22Rv1 (cell line): ENCODE measurements around the gene GATM.

Experiments used
- ZFX ChIP-seq: fragments of 450-650 bp; IDR thresholded peaks from 2 replicates; pipeline ENCODE4 v1.6.1; 2017; ENCODE audit warnings: antibody characterized with exemption, borderline replicate concordance
- TF ChIP-seq, protein P1 (sequence below): fragments of 450-650 bp; IDR thresholded peaks from 2 replicates; pipeline ENCODE4 v1.5.1; 2017; ENCODE audit warnings: mild to moderate bottlenecking

DNA sequence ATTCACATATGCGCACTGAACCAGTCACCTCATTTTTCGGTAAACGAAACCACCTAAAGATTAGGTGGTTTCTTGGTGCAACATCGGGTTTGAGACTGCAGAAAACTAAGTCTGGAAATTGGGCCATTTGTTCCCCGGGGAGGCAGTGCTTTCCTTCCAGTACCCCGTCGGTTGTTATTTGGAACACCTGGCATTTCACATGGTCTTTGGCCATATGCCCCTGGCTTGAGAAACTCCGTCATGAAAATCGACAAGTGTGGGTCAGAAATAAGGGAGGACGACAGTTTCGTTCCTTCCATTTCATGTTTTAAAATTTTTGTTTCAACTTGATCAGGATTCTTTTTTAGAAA lies 544 bp upstream of the GATM start:
- TF ChIP-seq, protein P1, sequence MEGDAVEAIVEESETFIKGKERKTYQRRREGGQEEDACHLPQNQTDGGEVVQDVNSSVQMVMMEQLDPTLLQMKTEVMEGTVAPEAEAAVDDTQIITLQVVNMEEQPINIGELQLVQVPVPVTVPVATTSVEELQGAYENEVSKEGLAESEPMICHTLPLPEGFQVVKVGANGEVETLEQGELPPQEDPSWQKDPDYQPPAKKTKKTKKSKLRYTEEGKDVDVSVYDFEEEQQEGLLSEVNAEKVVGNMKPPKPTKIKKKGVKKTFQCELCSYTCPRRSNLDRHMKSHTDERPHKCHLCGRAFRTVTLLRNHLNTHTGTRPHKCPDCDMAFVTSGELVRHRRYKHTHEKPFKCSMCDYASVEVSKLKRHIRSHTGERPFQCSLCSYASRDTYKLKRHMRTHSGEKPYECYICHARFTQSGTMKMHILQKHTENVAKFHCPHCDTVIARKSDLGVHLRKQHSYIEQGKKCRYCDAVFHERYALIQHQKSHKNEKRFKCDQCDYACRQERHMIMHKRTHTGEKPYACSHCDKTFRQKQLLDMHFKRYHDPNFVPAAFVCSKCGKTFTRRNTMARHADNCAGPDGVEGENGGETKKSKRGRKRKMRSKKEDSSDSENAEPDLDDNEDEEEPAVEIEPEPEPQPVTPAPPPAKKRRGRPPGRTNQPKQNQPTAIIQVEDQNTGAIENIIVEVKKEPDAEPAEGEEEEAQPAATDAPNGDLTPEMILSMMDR = no peak
- no peak for TF ChIP-seq ZFX
